Mesendoderm (in vitro differentiated cells): ENCODE data around the gene CIT.
A peak's percentile ranks its signal among the peaks of the same experiment; 100 is the strongest.

Source experiments
- DNase-seq: peaks from one replicate; pipeline ENCODE4 v3.0.0; 2013
- H2AK5ac ChIP-seq: 2 replicates; pipeline ENCODE4 v1.6.1; 2013; ENCODE audit warnings: low read length, inconsistent platforms
- H2BK120ac ChIP-seq: 2 replicates; pipeline ENCODE4 v1.6.1; 2013; ENCODE audit warnings: low read depth, mild to moderate bottlenecking, low read length, moderate library complexity, mixed read lengths
- H2BK15ac ChIP-seq: replicated peaks from 2 replicates; pipeline ENCODE4 v1.6.1; 2013; ENCODE audit warnings: low read depth, mild to moderate bottlenecking, moderate library complexity
- H2BK5ac ChIP-seq: 2 replicates; pipeline ENCODE4 v1.6.1; 2013; ENCODE audit warnings: low read length, inconsistent platforms
- H3K18ac ChIP-seq: 2 replicates; pipeline ENCODE4 v1.6.1; 2013; ENCODE audit warnings: mild to moderate bottlenecking, low read length, mixed read lengths
- H3K23ac ChIP-seq: one replicate; pipeline ENCODE4 v1.6.1; 2013; ENCODE audit warnings: low read length
- H3K27ac ChIP-seq: 2 replicates; pipeline ENCODE4 v1.5.1; 2013; ENCODE audit warnings: low read depth, mild to moderate bottlenecking, inconsistent platforms, low read length, moderate library complexity
- H3K27me3 ChIP-seq: 2 replicates; pipeline ENCODE4 v1.6.1; 2013; ENCODE audit warnings: low read length, control low read depth, mild to moderate bottlenecking, inconsistent platforms; ENCODE audit not compliant: insufficient read depth, poor library complexity
- H3K36me3 ChIP-seq: 2 replicates; pipeline ENCODE4 v1.6.1; 2013; ENCODE audit warnings: low read length, inconsistent platforms; ENCODE audit not compliant: control insufficient read depth, insufficient read depth
- H3K4ac ChIP-seq: one replicate; pipeline ENCODE4 v1.6.1; 2013; ENCODE audit warnings: low read depth, mild to moderate bottlenecking, low read length, moderate library complexity
- H3K4me1 ChIP-seq: 2 replicates; pipeline ENCODE4 v1.6.1; 2013; ENCODE audit warnings: low read depth, low read length, inconsistent platforms; ENCODE audit not compliant: control insufficient read depth
- H3K4me2 ChIP-seq: 2 replicates; pipeline ENCODE4 v1.6.1; 2013; ENCODE audit warnings: low read length
- H3K4me3 ChIP-seq: 2 replicates; pipeline ENCODE4 v1.5.1; 2013; ENCODE audit warnings: mild to moderate bottlenecking, low read length
- H3K56ac ChIP-seq: one replicate; pipeline ENCODE4 v1.6.1; 2013; ENCODE audit warnings: low read length
- H3K79me1 ChIP-seq: 2 replicates; pipeline ENCODE4 v1.6.1; 2013; ENCODE audit warnings: low read length, inconsistent platforms
- H3K79me2 ChIP-seq: 2 replicates; pipeline ENCODE4 v1.6.1; 2013; ENCODE audit warnings: mild to moderate bottlenecking, low read length; ENCODE audit not compliant: control insufficient read depth, insufficient read depth
- H3K9ac ChIP-seq: 2 replicates; pipeline ENCODE4 v1.6.1; 2013; ENCODE audit warnings: low read length, inconsistent platforms
- H4K5ac ChIP-seq: one replicate; pipeline ENCODE4 v1.6.1; 2013; ENCODE audit warnings: low read length
- H4K8ac ChIP-seq: one replicate; pipeline ENCODE4 v1.6.1; 2013; ENCODE audit warnings: low read depth, mild to moderate bottlenecking, control low read depth, low read length, moderate library complexity
- WGBS: extraction: QIAGEN DNeasy Blood & Tissue Kit; methylation state at CpG from one replicate; pipeline ENCODE4 v1.1.7; 2013; ENCODE audit warnings: low lambda C conversion rate, missing lambda C conversion rate; ENCODE audit not compliant: insufficient coverage; ENCODE audit errors: extremely low coverage; 5-methylcytosine and 5-hydroxymethylcytosine counted together

CIT gene

DNA sequence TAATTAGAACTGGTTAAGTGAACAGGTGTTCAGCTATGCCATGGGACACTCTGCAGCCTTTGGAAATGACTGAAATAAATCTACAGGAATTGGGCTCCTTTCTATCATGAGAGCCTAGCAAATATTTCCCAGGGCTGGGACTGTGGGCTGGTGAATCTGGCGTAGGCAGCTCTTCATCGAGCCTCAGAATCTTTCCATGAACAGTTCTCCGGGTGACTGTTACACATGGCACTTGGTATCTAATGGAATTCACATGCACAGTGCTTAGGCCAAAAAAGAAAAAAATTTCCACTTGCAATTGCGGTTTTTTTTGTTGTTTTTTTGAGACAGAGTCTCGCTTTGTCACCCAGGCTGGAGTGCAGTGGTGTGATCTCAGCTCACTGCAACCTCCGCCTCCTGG, 177.0 kb downstream of the CIT start:
- Histone ChIP-seq H3K4me1 (no peaks in the 10 kb centered on the region), H3K79me1 (no peaks in the 10 kb centered on the region)
- WGBS: no CpG with 5 or more reads among the region's 6 CpGs

DNA sequence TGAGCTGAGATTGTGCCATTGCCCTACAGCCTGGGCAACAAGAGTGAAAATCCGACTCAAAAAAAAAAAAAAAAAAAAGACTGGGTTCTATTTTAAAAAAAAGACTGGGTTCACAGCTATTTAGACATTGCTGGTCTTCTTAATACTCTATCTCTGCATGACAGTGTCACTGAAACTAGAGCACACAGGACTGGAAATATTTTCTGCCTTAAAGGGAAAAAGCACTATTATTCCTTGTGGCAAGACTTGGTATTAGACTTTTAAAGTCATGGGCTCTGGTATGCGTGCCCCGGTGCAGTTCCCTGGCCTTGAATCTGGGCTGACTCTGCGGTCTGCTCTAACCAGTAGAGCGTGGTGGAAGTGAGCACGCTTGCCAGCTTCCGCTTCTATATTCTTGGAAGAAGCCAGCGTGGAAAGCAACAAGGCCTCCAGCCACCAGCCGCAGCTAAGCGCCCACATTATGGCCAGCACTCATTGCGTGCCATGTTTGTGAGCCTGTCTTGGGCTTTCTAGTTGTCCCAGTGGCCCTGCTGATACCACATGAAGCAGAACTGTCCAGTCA, 177.8 kb downstream of the CIT start:
- Histone ChIP-seq H4K5ac (no peak overlapping the region), H3K9ac (no peak overlapping the region), H3K4ac (no peak overlapping the region), H4K8ac (no peak overlapping the region), H3K18ac (no peak overlapping the region), H2AK5ac (no peak overlapping the region), H3K27me3 (no peaks in the 10 kb centered on the region), H3K79me2 (no peaks in the 10 kb centered on the region), H2BK15ac (no peak overlapping the region), H3K27ac (no peak overlapping the region), H2BK120ac (no peak overlapping the region), H3K4me3 (no peak overlapping the region), H2BK5ac (no peak overlapping the region), H3K36me3 (peaks cover 6% of the 10 kb centered on the region), H3K56ac (no peak overlapping the region), H3K79me1 (no peaks in the 10 kb centered on the region), H3K4me1 (no peaks in the 10 kb centered on the region), H3K4me2 (no peak overlapping the region), H3K23ac (no peak overlapping the region)
- WGBS: no CpG with 5 or more reads among the region's 11 CpGs
- DNase-seq: no peak

More for the DNA sequence above, 177.0 kb downstream of the CIT start:
- no peak overlapping the region for H2BK120ac ChIP-seq
- no peak overlapping the region for H3K56ac ChIP-seq
- H3K4me3 ChIP-seq: no peak overlapping the region
- peaks cover 6% of the 10 kb centered on the region for H3K36me3 ChIP-seq
- no peak overlapping the region for H3K18ac ChIP-seq
- H3K79me2 ChIP-seq: no peaks in the 10 kb centered on the region
- no peaks in the 10 kb centered on the region for H3K27me3 ChIP-seq
- no peak overlapping the region for H2AK5ac ChIP-seq
- no peak overlapping the region for H3K27ac ChIP-seq
- no peak overlapping the region for H3K4me2 ChIP-seq
- H4K5ac ChIP-seq: no peak overlapping the region
- no peak overlapping the region for H3K23ac ChIP-seq
- H2BK15ac ChIP-seq: no peak overlapping the region
- H2BK5ac ChIP-seq: no peak overlapping the region
- no peak for DNase-seq
- no peak overlapping the region for H3K9ac ChIP-seq
- no peak overlapping the region for H3K4ac ChIP-seq
- H4K8ac ChIP-seq: no peak overlapping the region

DNA sequence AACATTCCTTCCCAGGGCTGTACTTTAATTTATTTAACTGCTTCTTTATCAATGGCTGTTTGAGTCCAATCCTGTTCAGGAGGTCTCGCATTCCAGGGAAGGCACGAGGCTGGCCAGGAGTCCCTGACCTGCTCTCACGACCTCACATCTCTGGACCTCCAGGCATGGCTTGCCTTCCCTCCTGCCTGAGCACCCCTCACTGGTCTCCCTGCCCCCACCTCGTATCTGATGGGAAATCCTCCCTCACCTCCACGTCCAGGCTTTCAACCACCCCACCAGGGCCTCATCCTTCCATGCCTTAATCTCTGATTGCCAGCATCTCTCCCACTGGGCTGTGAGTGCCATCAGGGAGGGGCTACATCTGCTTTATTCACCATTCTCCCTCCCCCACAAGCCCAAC, 180.2 kb downstream of the CIT start:
- Histone ChIP-seq H3K4me2 (no peak overlapping the region), H3K9ac (no peak overlapping the region), H3K4me1 (no peaks in the 10 kb centered on the region), H3K56ac (no peak overlapping the region), H3K36me3 (peaks cover 6% of the 10 kb centered on the region), H3K27me3 (no peaks in the 10 kb centered on the region), H3K18ac (no peak overlapping the region), H4K8ac (no peak overlapping the region), H3K23ac (no peak overlapping the region), H2BK120ac (no peak overlapping the region), H3K4me3 (no peak overlapping the region), H2BK15ac (no peak overlapping the region), H2AK5ac (no peak overlapping the region), H2BK5ac (no peak overlapping the region), H3K79me1 (no peaks in the 10 kb centered on the region), H3K27ac (no peak overlapping the region), H3K79me2 (no peaks in the 10 kb centered on the region), H4K5ac (no peak overlapping the region), H3K4ac (no peak overlapping the region)
- WGBS: no CpG with 5 or more reads among the region's 5 CpGs
- peak; percentile 61 for DNase-seq

DNA sequence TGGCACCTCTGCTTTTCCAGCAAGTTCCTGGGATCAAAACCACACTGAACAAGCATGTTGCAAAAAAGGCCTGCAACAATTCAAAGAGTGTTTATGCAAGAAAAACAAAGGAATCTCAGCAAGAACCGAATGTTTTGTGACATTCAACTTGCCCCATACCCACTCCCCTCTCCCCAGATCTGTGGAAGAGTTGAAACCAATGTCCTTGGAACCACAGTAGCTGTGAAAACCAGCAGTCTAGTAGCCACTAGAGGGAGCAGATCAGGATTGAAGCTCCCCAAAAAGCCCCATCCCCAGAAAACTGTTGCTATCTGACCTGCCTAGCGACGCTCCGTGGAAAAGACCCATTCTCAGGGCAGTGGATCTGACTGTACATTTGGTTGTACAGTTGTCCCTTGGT, 182.1 kb downstream of the CIT start:
- no peaks in the 10 kb centered on the region for H3K79me1 ChIP-seq
- no peak overlapping the region for H4K8ac ChIP-seq
- no peak overlapping the region for H3K23ac ChIP-seq
- WGBS: no CpG with 5 or more reads among the region's 4 CpGs
- no peak overlapping the region for H2BK15ac ChIP-seq
- H3K27ac ChIP-seq: no peak overlapping the region
- H2BK120ac ChIP-seq: no peak overlapping the region
- H3K36me3 ChIP-seq: peaks cover 2% of the 10 kb centered on the region
- no peak overlapping the region for H3K9ac ChIP-seq
- H3K4me2 ChIP-seq: no peak overlapping the region
- no peaks in the 10 kb centered on the region for H3K27me3 ChIP-seq
- no peak overlapping the region for H3K4ac ChIP-seq
- H3K4me3 ChIP-seq: no peak overlapping the region
- no peak overlapping the region for H2BK5ac ChIP-seq
- H3K79me2 ChIP-seq: no peaks in the 10 kb centered on the region
- H3K56ac ChIP-seq: no peak overlapping the region
- no peak overlapping the region for H2AK5ac ChIP-seq
- peak; percentile 53 for DNase-seq
- H4K5ac ChIP-seq: no peak overlapping the region
- H3K18ac ChIP-seq: no peak overlapping the region
- no peaks in the 10 kb centered on the region for H3K4me1 ChIP-seq

DNA sequence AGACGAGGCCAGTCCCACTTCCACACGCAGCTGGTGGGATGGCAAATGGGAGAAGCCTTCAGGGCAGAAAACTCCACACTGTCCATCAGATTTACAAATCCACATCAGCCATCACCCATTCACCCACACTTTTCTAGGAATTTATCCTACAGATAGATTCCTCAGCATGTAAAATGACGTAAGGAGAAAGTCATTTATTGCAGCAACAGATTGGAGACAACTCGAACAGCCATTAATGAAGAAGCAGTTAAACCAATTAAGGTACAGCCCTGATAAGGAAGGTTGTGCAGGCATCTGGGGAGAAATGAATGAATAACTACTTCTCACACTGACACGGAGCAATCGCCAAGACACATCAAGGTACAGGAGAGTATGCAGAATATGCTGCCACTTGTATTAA, 183.0 kb downstream of the CIT start:
- Histone ChIP-seq H3K18ac (no peak overlapping the region), H2BK5ac (no peak overlapping the region), H3K36me3 (no peaks in the 10 kb centered on the region), H3K56ac (no peak overlapping the region), H3K4ac (no peak overlapping the region), H3K27ac (no peak overlapping the region), H3K4me2 (no peak overlapping the region), H4K8ac (no peak overlapping the region), H3K4me1 (no peaks in the 10 kb centered on the region), H3K9ac (no peak overlapping the region), H3K79me2 (no peaks in the 10 kb centered on the region), H2AK5ac (no peak overlapping the region), H4K5ac (no peak overlapping the region), H3K27me3 (no peaks in the 10 kb centered on the region), H2BK120ac (no peak overlapping the region), H3K4me3 (no peak overlapping the region), H3K79me1 (no peaks in the 10 kb centered on the region), H2BK15ac (no peak overlapping the region), H3K23ac (no peak overlapping the region)
- no CpG with 5 or more reads among the region's 6 CpGs for WGBS
- no peak for DNase-seq

DNA sequence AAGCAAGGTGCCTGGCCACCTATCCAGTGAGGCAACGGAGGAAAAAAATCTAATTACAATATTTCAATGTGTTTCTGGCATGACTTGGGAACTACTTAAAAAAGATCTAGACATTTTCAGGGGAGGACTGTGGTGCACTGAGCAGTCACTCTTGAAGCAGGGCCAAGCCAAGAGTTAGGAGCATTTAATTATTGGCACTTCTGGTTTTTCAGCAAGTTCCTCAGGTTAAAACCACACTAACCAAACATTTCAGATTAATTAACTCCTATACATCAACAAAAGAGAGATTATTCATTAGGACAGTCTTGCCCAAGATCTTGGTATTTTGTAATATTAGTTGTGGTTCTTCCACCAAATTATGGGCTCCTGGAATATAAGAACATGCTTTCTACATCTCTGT, 183.6 kb downstream of the CIT start:
- H3K79me2 ChIP-seq: no peaks in the 10 kb centered on the region
- no peak overlapping the region for H3K23ac ChIP-seq
- no peak overlapping the region for H2AK5ac ChIP-seq
- no peaks in the 10 kb centered on the region for H3K4me1 ChIP-seq
- no peak overlapping the region for H2BK120ac ChIP-seq
- H3K4me2 ChIP-seq: no peak overlapping the region
- no peak overlapping the region for H3K9ac ChIP-seq
- no peak overlapping the region for H3K18ac ChIP-seq
- WGBS: no CpG with 5 or more reads among the region's 1 CpG
- no peak overlapping the region for H2BK15ac ChIP-seq
- H3K56ac ChIP-seq: no peak overlapping the region
- no peak for DNase-seq
- no peak overlapping the region for H3K4me3 ChIP-seq
- H3K36me3 ChIP-seq: no peaks in the 10 kb centered on the region
- no peaks in the 10 kb centered on the region for H3K27me3 ChIP-seq
- H4K5ac ChIP-seq: no peak overlapping the region
- H2BK5ac ChIP-seq: no peak overlapping the region
- no peak overlapping the region for H4K8ac ChIP-seq
- H3K4ac ChIP-seq: no peak overlapping the region
- no peak overlapping the region for H3K27ac ChIP-seq
- H3K79me1 ChIP-seq: no peaks in the 10 kb centered on the region
